Mesothelial cell of epicardium (in vitro differentiated cells): ENCODE results near the gene CFP. TPM values are rescaled to one million over a fixed set of nuclear protein-coding genes. Genes with fewer than 3 reads are reported as not detected.

Experiments used
- DNase-seq, 2 experiments: peaks; one replicate each; pipeline ENCODE4 v3.0.0; 2021; ENCODE audit warnings: low spot score in 2 of 2; ENCODE audit not compliant: unreplicated experiment in 2 of 2
- H3K27ac Mint-ChIP-seq: 2 replicates; pipeline ENCODE4 v1.8.0; 2021; ENCODE audit warnings: mixed read lengths
- H3K27me3 Mint-ChIP-seq: 2 replicates; pipeline ENCODE4 v1.8.0; 2021; ENCODE audit warnings: low read depth, mixed read lengths
- H3K36me3 Mint-ChIP-seq: 2 replicates; pipeline ENCODE4 v1.8.0; 2021; ENCODE audit warnings: mixed read lengths
- H3K4me1 Mint-ChIP-seq: 2 replicates; pipeline ENCODE4 v1.8.0; 2021; ENCODE audit warnings: mixed read lengths
- H3K4me3 Mint-ChIP-seq: 2 replicates; pipeline ENCODE4 v1.8.0; 2021; ENCODE audit warnings: mild to moderate bottlenecking, moderate library complexity, mixed read lengths
- H3K9me3 Mint-ChIP-seq: 2 replicates; pipeline ENCODE4 v1.8.0; 2021; ENCODE audit warnings: mixed read lengths
- CTCF ChIP-seq: fragments of 200-600 bp; sonication (generic); IDR thresholded peaks from one replicate; pipeline ENCODE4 v1.5.0; 2021; ENCODE audit warnings: antibody characterized with exemption; ENCODE audit not compliant: unreplicated experiment
- total RNA-seq: library from RNA; stranded (reverse); gene quantifications from 3 replicates; pipeline ENCODE4 v1.2.1, GENCODE V29; 2021

Gene CFP
- total RNA-seq, 1 donor from 2014 or later: 1.2 TPM

- H3K27ac Mint-ChIP-seq: no peak overlapping the region
- H3K9me3 Mint-ChIP-seq: peaks cover 15% of the 10 kb centered on the region
- peaks cover 16% of the 10 kb centered on the region for H3K36me3 Mint-ChIP-seq
- peaks cover 16% of the 10 kb centered on the region for H3K4me1 Mint-ChIP-seq
- no peak for DNase-seq
- H3K27me3 Mint-ChIP-seq: no peaks in the 10 kb centered on the region
- no peak for TF ChIP-seq CTCF
- no peak overlapping the region for H3K4me3 Mint-ChIP-seq
Observed at GRCh38 chrX:47645530-47645929, 15.8 kb upstream of the CFP start.

- Mint-ChIP-seq H3K36me3 (peaks cover 25% of the 10 kb centered on the region), H3K27ac (peak overlapping the region; percentile 11), H3K4me1 (peaks cover 16% of the 10 kb centered on the region), H3K4me3 (no peak overlapping the region), H3K9me3 (peaks cover 24% of the 10 kb centered on the region), H3K27me3 (no peaks in the 10 kb centered on the region)
- peak; percentile 32 for TF ChIP-seq CTCF
- no peak for DNase-seq
Observed at GRCh38 chrX:47644557-47645091, 14.9 kb upstream of the CFP start.

- peaks cover 28% of the 10 kb centered on the region for H3K9me3 Mint-ChIP-seq
- no peak overlapping the region for H3K4me3 Mint-ChIP-seq
- H3K27me3 Mint-ChIP-seq: no peaks in the 10 kb centered on the region
- H3K36me3 Mint-ChIP-seq: peaks cover 29% of the 10 kb centered on the region
- DNase-seq: no peak
- H3K27ac Mint-ChIP-seq: no peak overlapping the region
- no peak for TF ChIP-seq CTCF
- H3K4me1 Mint-ChIP-seq: peaks cover 10% of the 10 kb centered on the region
Observed at GRCh38 chrX:47643926-47644325, 14.2 kb upstream of the CFP start.

GRCh38 chrX:47638816-47639215, 9.1 kb upstream of the CFP start:
- Mint-ChIP-seq H3K36me3 (peaks cover 40% of the 10 kb centered on the region), H3K27me3 (no peaks in the 10 kb centered on the region), H3K4me3 (no peak overlapping the region), H3K4me1 (no peaks in the 10 kb centered on the region), H3K27ac (no peak overlapping the region), H3K9me3 (peaks cover 20% of the 10 kb centered on the region)
- no peak for DNase-seq
- no peak for TF ChIP-seq CTCF

- Mint-ChIP-seq H3K4me1 (no peaks in the 10 kb centered on the region), H3K4me3 (no peak overlapping the region), H3K36me3 (peaks cover 40% of the 10 kb centered on the region), H3K9me3 (peaks cover 20% of the 10 kb centered on the region), H3K27me3 (no peaks in the 10 kb centered on the region), H3K27ac (no peak overlapping the region)
- no peak for TF ChIP-seq CTCF
- DNase-seq: no peak
Observed at GRCh38 chrX:47637546-47638195, 7.9 kb upstream of the CFP start.
